Right lobe of liver (tissue), 6 donors: Measurements from ENCODE around the gene C5orf46. TPM values are rescaled to one million over a fixed set of nuclear protein-coding genes. Genes with fewer than 3 reads are reported as not detected.
"Not testable (repeated sequence)": the region's sequence is repeated elsewhere in the genome, so short reads cannot be mapped to it uniquely, and the experiment has no call there.

ENCODE experiments used
- ATAC-seq, 4 donors: fragments of 200-7000 bp; cut with Tn5 transposase; one replicate each; pipeline ENCODE4 v1.9.1; 2020; ENCODE audit warnings: mild to moderate bottlenecking in 4 of 4, moderate library complexity in 4 of 4
- DNase-seq, 3 donors: peaks; one replicate each; pipeline ENCODE4 v3.0.0-alpha.2; 2020
- H3K27ac ChIP-seq, 3 donors: fragments of 200-600 bp; one replicate each; pipeline ENCODE4 v1.8.0; 2022
- H3K27me3 ChIP-seq, 2 donors: fragments of 200-600 bp; one replicate each; pipeline ENCODE4 v1.8.0; 2022
- H3K36me3 ChIP-seq, 4 donors: fragments of 200-600 bp; sonication (generic) in 1 of 4; one replicate each; pipeline versions ENCODE4 v1.5.1 to v1.8.0; 2017 to 2022; ENCODE audit warnings: control low read depth in 1 of 4
- H3K4me1 ChIP-seq, 4 donors: fragments of 200-600 bp; sonication (generic) in 1 of 4; one replicate each; pipeline versions ENCODE4 v1.5.1 to v1.8.0; 2017 to 2022; ENCODE audit warnings: control low read depth in 1 of 4
- H3K4me3 ChIP-seq, 3 donors: fragments of 200-600 bp; one replicate each; pipeline ENCODE4 v1.8.0; 2022
- H3K9me3 ChIP-seq, 4 donors: fragments of 200-600 bp; sonication (generic) in 1 of 4; one replicate each; pipeline versions ENCODE4 v1.5.1 to v1.8.0; 2017 to 2022; ENCODE audit warnings: control low read depth in 1 of 4
- CTCF ChIP-seq, 4 donors: fragments of 200-600 bp in 3 of 4; fragments of 450-650 bp in 1 of 4; IDR thresholded peaks; one replicate each; pipeline versions ENCODE4 v1.5.1 to v1.8.0; 2016 to 2022; ENCODE audit warnings: antibody characterized with exemption in 4 of 4, mild to moderate bottlenecking in 2 of 4
- POLR2A ChIP-seq: fragments of 450-650 bp; IDR thresholded peaks from one replicate; pipeline ENCODE4 v1.6.1; 2017; ENCODE audit warnings: antibody characterized with exemption, mild to moderate bottlenecking
- WGBS: methylation state at CpG from one replicate; pipeline ENCODE4 v1.1.6; 2018; ENCODE audit warnings: low coverage, low lambda C conversion rate; ENCODE audit not compliant: insufficient coverage; ENCODE audit errors: missing lambda C conversion rate; 5-methylcytosine and 5-hydroxymethylcytosine counted together
- intact Hi-C, 2 donors: fragments of 100-400 bp; cut with DNase I; formaldehyde crosslinking; loops; one replicate each; pipeline versions ENCODE4 v1.11.2 to v1.14.1; 2022
- long read RNA-seq: library from polyadenylated mRNA; unstranded; transcript quantifications from one replicate; pipeline ENCODE4 v2.0.0, GENCODE V29; 2019
- total RNA-seq, 6 experiments: library from RNA; depleted of rRNA in 2 of 6; stranded (reverse); fragments of >200 nt in 2 of 6; fragmentation: NEBNext Ultra II Directional in 3 of 6; extraction: Animal tissue kit (Norgen Biotek cat#: 25700) in 3 of 6; gene quantifications; one replicate each; pipeline versions ENCODE4 v1.1.0 to v1.2.4, GENCODE V29; 2016 to 2023
- donor health status: DM: no; HTN: yes; CAD: no.
- donor health status: DM: no; HTN: no; CAD: no.
- donor health status: DM: no; HTN: no; CAD: no.
- donor health status: DM: no; HTN: yes; CAD: no.
- donor health status: DM: no; HTN: yes; CAD: no.

C5orf46 gene
- under 1 TPM in 1 of 6 experiments, not detected in 5; 0.84 TPM for total RNA-seq
- long read RNA-seq = 0 reads

- intact Hi-C loops = no loop called here
- 69% methylated on average over 6 of the region's 8 CpGs for WGBS
- ATAC-seq = peak in 3 of 4 donors; percentile 30 to 87 (median 43)
Measured at GRCh38 chr5:147906326-147907095, at the start of gene C5orf46. Gene C5orf46 (minus strand): TSS chr5:147906538. CDS start chr5:147906501, 37 bp downstream.

GRCh38 chr5:147954971-147955370, 48.6 kb upstream of the C5orf46 start:
- Histone ChIP-seq H3K4me3 (no peak overlapping the region), H3K9me3 (no peaks in the 10 kb centered on the region), H3K27ac (no peak overlapping the region), H3K36me3 (no peaks in the 10 kb centered on the region), H3K27me3 (no peaks in the 10 kb centered on the region), H3K4me1 (no peaks in the 10 kb centered on the region)
- intact Hi-C loops = loop anchor here (10.0 kb wide), 1 partner anchor 160 kb away; no protein-coding TSS in a partner anchor
- 41% methylated on average over 6 of the region's 6 CpGs for WGBS
- ATAC-seq (no peak), DNase-seq (no peak)
- no peak for TF ChIP-seq POLR2A
- TF ChIP-seq CTCF (IDR thresholded peaks at IDR 0.05) = no peak

More at GRCh38 chr5:147906326-147907095, at the start of gene C5orf46:
- Histone ChIP-seq H3K36me3 (no peaks in the 10 kb centered on the region), H3K4me3 (no peak within 1 kb of the TSS), H3K4me1 (peaks cover 0 to 2% (median 0%) of the 10 kb centered on the region in 4 donors), H3K9me3 (no peaks in the 10 kb centered on the region), H3K27me3 (no peaks in the 10 kb centered on the region), H3K27ac (no peak within 1 kb of the TSS)
- DNase-seq = no peak
- TF ChIP-seq CTCF (IDR thresholded peaks at IDR 0.05) = no peak
- TF ChIP-seq POLR2A = no peak

GRCh38 chr5:147949711-147950573, 43.6 kb upstream of the C5orf46 start:
- no peak overlapping the region for H3K4me3 ChIP-seq
- no peaks in the 10 kb centered on the region for H3K4me1 ChIP-seq
- peak; percentile 87 to 93 (median 91) for ATAC-seq
- 30% methylated on average over 2 of the region's 2 CpGs for WGBS
- intact Hi-C loops = loop anchor here (10.0 kb wide), 1 partner anchor 165 kb away; no protein-coding TSS in a partner anchor
- H3K27me3 ChIP-seq = no peaks in the 10 kb centered on the region
- H3K27ac ChIP-seq = no peak overlapping the region
- no peaks in the 10 kb centered on the region for H3K9me3 ChIP-seq
- TF ChIP-seq CTCF (IDR thresholded peaks at IDR 0.05) (peak; percentile 70 to 80 (median 74)), POLR2A (no peak)
- no peaks in the 10 kb centered on the region for H3K36me3 ChIP-seq
- DNase-seq = no peak

GRCh38 chr5:147946658-147947274, 40.4 kb upstream of the C5orf46 start:
- H3K4me1 ChIP-seq, H3K36me3 ChIP-seq, H3K27me3 ChIP-seq, intact Hi-C loops, H3K27ac ChIP-seq, H3K4me3 ChIP-seq, H3K9me3 ChIP-seq, DNase-seq, ATAC-seq: not testable (repeated sequence)
- 88% methylated on average over 12 of the region's 25 CpGs for WGBS
